Activated CD8-positive, alpha-beta memory T cell treated with anti-CD3 and anti-CD28 coated beads, Interleukin-2, amount 50 U/mL, for 4 hours (primary cell): ENCODE results near the gene SALL2.

Source experiments
- DNase-seq: peaks from one replicate; pipeline ENCODE4 v3.0.0-alpha.2; 2020

The SALL2 gene

GRCh38 chr14:21476523-21476924, 49.6 kb downstream of the SALL2 start:
- DNase-seq = peak; percentile 83

DNA sequence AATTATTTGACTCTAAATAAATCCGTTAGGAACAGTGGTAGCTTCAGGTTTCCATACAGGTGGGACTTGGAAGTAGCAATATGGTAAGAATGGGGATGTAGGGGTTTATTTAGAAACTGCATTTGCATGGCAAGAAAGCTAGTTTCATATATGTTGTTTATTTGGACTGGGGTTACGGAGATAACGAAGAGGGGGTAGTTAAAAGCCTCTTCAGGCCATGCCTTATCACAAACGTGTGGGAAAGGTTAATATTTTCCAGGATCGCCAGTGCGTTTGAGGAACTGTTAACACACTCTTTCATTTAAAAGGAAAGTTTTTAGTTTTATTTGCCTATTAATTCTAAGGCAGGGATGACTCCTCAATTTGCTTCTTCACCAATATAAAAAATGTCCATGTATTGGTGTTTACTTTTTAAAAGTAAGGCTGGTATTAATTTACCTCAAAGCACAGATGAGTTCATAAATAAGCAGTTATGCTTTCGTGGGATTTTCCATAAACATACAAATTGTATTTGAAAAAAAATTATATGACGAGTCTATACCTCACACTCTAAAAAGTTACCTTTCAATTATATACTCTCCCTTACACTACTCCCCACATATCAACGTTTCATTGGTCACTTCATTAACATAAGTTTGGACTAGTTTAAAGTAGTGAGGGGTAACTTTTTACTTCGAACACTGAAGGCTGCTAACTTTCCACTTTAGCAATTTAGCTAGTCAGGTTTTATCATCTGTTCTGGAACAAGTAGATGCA, 50.2 kb downstream of the SALL2 start:
- no peak for DNase-seq
